Stimulated activated CD8-positive, alpha-beta memory T cell treated with anti-CD3 and anti-CD28 coated beads, Interleukin-12 subunit alpha, Interleukin-12 subunit beta, amount 100 ng/mL, for 24 hours (primary cell): ENCODE results near the gene LIX1L.

ENCODE experiments used
- DNase-seq: peaks from one replicate; pipeline ENCODE4 v3.0.0-alpha.2; 2020; ENCODE audit errors: extremely low read depth

The LIX1L gene

DNA sequence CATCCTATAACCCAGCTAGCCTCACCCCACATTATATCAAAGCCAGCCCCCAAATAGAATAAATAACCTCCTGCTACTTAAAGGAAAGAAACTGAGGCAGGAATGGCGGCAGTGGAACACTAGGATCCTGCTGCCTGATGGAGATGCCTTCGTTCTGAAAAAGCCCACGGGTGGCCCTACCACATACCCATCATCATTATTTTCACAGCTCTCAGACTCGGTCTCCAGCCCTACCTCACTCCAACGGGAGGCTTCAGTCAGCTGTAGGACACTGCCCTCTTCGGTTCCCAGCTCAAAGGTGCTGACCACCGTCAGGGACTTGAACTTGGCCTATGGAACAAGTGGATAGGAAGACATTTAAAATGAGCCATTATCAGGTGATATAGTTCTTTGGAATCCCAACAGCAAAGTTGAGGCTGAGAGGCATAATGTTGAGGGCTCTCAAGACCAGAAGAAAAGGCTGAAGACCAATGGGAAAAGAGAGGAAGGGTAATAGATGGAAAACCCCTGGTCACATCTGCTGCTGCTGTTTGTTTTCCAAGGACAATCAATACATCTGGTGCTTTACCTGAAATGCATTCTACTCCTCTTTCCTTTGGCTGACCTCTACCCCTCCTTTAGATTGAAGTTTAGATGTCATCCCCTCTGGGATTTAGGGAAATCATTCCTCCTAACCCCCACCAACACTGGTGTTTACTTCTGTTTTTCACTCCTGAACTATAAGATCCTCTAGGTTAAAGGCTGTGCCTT is 64.3 kb downstream of the LIX1L start:
- DNase-seq, result no peak

DNA sequence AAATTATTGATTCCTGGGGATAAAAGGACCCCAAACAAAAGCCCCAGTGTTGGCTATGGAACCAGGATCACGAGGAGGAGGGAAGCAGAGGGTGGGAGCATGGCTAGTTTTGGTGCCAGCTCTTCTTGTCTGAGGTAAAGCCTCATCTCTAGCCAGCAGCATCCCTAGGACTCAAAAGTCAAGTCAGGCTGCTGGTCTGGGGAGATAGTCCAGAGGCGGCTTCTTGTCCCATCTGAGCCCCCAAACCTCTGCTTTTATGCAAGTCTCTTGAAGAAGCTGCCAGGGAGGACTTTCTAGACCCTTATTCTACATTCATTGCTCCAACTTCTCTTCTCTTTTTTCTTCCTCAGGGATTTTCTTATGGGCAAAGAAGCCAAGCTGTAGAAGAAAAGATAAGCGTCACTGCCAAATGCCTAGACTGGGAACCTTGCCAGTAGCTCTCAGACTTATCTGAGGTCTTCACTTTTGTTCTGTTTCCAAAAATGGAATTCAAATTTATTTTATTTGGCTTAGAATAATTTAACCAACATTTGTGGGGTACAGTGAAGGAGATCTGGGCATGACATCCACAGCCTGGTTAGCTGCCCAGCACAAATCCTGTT is 65.2 kb downstream of the LIX1L start:
- no peak for DNase-seq

DNA sequence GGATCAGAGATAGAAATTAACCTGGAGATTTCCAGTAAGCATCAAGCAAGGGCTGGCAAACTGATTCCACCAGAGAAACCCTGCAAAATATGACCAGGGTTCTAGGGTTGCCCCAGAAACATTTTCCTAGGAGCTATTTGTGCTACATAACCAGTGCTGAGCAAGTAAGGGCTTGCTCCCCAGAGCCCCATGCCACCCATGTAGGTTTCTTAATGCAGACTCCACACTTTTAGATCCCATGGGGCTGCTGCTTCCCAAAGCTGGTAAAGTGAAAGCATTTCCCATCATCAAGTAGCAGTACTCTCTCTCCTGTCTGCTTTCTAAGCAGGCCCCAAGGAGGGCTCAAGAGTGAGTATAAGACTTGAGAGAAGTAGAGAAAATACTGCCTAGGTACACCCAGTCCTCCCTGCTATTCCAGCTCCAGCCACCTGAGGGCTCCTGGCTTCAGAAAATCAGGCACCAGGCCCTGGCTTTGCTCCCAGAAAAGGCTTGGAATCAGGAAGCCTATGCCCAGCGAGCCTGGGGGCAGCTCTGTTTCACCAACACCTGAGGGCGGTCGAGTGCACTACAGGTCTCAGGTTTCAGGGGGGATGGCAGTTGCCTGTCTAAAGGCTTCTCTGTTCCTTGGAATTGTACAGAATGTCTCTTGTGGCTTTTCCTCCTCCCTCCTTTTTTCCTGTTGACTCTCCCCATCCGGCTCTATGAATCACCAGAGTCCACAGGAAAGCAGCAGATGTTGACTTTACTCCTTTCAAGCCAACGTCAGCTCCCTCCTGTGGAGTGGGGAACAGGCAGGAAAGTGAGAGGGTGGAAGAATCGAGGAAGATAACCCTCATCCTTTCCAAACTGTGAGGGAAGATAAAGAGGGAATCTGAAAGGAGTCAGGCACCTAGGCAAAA is 66.0 kb downstream of the LIX1L start:
- DNase-seq, result no peak

DNA sequence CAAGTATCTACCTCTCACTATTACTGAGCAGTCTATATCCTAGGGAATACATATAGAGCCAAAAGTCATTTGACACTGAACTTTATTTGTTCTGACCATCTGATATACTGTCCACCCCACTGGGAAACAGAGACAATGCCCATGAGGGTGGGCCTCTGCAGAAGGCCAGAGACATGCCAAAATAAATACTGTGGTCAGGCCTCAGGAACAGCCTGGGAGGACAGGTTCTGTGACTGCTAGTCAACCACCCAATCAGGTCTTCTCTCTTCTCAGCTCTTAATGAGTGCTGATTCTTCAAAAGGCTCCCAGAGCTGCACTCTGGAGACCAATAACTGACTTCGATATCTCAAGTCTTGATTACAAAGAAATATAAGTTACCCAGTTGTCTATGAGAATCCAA is 66.7 kb downstream of the LIX1L start:
- DNase-seq, result no peak

DNA sequence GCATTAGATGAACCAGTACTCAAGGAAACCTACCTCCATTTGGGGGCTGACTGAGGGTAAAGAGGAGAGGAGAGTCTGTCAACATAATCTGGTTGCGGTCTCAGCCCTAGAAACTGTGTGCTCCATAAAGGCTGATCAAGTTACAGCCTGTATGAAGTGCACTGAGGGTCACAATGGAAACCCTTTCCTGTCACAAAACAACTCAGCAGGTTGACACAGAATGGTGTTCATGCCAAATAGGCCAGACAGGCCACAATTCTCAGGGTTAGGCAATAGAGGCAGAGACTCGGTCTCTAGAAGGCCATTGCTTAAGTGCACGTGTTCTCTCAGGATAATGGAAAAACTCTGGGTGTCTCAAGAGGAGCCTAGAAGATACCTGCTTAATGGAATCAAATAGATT is 68.1 kb downstream of the LIX1L start:
- no peak for DNase-seq

DNA sequence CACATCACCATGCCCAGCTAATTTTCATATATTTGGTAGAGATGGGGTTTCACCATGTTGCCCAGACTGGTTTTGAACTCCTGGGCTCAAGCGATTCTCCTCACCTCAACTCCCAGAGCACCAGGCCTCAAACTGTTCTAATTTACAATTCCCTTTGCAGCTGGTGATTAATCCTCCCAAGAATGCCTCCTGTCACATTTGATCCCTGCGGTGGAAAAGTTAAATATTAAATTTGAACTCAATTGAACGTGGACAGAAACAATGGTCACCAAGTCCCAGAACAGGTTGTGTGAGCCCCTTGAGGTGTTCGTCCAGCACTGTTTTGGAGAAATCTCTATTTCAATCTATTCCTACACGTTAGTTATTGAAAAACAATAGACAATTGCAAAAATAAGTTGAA is 70.2 kb downstream of the LIX1L start:
- no peak for DNase-seq

DNA sequence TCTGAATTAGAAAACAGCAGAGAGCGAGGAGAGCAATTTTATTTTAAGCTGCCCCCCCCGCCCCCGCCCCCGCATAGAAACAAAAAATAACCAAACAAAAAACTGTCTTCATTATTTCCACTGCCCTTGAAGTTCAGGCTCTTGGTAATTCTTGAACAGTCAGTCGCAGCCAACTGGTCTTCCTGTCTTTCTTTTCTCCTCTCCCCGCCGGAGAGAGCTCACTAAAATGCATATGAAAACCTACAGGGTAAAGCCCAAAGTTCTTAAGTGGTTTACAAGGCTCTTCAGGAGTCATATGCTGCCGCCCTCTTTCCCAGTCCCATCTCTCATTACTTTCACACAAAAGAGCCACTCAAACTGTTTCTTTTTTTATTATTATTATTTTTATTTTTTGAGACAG is 71.0 kb downstream of the LIX1L start:
- DNase-seq, result no peak

DNA sequence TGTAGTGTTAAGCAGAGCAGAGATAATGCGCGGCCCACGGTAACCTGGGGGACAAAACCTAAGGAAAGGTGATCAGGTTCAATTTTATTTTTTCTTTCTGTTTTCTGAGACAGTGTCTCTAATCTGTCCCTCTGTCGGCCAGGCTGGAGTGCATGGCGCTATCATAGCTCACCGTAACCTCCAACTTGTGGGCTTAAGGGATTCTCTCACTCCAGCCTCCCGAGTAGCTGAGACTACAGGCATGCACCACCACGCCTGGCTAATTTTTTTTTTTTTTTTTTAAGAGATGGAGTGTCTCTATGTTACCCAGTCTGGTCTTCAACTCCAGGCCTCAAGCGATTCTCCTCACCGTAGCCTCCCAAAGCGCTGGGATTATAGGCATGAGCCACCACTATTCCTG is 71.4 kb downstream of the LIX1L start:
- no peak for DNase-seq

DNA sequence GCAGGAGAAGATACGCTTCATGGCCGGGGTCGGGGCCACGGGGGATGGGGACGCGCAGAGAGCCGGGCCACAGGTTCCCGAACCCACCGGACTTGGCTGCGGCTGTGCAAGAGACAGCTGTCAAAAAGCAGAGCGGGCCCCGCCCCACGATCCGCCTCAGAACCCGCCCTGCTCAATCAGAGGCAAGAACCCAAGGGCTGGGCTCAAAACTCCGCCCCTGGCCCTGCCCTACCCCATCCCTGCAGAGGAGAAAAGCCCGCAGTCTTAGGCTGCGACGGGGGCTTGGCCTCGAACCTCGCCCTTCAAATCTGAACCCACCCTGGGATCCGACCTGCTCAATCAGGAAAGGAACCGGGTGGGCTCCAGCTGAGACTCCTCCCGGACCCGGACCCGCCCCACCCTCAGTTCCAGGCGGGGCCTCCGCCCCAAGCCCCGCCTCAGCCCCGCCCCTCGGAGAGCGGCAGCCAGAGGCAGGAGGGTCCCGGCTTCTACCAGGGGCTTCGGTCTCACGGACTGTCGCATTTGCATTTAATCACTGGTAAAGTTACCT is 72.0 kb downstream of the LIX1L start, which contains the start of gene ANKRD35:
ANKRD35 (minus strand) TSS at position 129 of the 550 bp plus-strand sequence; CDS start at position 21, 108 bp downstream.
- peak; percentile 78 for DNase-seq

DNA sequence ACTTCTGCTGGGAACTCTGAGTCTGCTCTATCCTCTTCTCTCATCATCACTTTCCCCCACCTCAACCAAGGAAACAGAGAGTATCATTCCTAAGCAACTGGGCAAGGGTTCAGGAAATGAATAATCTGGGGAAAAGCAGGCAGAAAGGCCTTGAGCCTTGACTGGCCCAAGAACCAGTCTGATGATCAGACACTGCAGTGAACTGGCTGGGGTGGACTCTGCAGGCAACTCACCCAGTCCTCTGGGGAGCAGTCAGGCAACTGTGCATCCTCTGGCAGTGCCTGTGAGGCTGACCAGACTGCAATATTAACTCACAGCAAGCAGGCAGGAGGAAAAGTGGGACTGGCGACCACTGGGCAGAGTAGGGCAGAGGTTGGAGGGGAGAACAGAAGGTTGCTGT is 73.1 kb downstream of the LIX1L start:
- no peak for DNase-seq
